ENCODE measurements around the gene ERC1.
A peak's percentile ranks its signal among the peaks of the same experiment; 100 is the strongest.

ERC1 gene

DNA sequence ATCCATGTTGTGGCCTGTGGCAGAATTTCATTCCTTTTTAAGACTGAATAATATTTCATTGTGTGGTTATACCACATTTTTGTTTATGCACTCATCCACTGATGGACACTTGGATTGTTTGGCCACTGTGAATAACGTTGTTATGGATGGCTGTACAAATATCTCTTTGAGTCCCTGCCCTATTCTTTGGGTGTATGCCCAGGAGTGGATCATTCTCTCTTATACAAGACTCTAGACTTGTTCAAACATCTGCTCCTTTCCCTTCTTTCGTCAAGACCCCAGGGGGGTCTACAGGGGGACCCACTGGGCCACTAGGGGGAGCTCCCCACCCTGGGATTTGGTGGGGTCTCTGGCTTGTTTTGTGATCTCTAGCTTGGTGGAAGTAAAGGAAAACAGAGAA is 526.0 kb downstream of the ERC1 start:
- no peak overlapping the region for H3K4me3 ChIP-seq (replicated peaks; ENCODE audit: low read depth, low read length)
- DNase-seq (ENCODE audit: extremely low read depth, low read depth): no peak
- TF ChIP-seq CTCF (IDR thresholded peaks at IDR 0.05; ENCODE audit: low read depth, low read length, missing control alignments): peak; percentile 54

- no peak for TF ChIP-seq CTCF (IDR thresholded peaks at IDR 0.05; ENCODE audit: low read depth, low read length, missing control alignments)
- no peak overlapping the region for H3K4me3 ChIP-seq (replicated peaks; ENCODE audit: low read depth, low read length)
- DNase-seq (ENCODE audit: extremely low read depth, low read depth): no peak
These were observed 526.9 kb downstream of the ERC1 start for GRCh38 chr12:1517734-1518525.

DNA sequence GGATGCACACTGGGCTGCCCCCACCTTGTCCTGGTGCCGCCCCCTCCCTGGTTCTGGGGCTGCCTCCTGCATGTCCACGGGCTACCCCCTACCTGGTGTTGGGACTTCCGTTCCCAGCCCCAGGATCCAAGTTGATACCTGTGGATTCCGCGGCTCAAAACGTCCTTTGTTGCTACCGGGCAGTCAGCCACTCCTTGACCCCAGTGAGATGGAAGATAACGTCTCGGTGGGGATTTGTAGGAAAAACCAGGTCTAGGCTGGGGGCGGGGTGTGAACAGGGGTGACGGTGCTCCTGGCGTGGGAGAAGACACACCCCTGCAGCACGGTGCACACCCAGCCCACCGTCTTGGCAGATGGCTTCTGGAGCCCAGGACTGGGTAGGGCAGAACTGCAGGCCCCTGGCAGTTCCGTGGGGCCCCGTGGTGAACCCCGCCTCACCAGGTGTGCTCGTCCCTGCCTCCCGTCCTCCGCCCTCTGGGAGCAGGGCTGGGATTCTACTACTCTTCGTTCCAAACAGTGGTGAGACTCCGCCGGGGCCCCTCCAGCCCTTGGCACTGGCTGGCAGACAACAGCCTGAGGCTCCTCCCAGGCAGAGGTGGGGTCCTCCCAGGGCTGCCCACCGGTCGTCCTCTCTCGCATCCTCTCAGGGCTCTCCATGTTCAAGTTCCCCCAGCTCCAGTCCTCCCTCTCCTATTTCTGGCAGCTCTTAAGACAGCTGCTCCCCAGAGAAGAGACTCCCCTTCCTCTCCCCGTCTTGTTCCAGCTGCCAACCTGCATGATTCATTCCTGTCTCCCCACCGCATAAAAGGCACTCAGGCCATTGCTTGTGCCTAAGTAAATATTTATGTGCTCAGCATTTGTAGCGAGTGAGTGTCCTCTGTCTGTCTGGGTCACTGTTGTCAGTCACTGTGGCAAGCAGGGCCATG is 527.8 kb downstream of the ERC1 start:
- TF ChIP-seq CTCF (IDR thresholded peaks at IDR 0.05; ENCODE audit: low read depth, low read length, missing control alignments): no peak
- DNase-seq (ENCODE audit: extremely low read depth, low read depth): peak; percentile 39
- no peak overlapping the region for H3K4me3 ChIP-seq (replicated peaks; ENCODE audit: low read depth, low read length)

DNA sequence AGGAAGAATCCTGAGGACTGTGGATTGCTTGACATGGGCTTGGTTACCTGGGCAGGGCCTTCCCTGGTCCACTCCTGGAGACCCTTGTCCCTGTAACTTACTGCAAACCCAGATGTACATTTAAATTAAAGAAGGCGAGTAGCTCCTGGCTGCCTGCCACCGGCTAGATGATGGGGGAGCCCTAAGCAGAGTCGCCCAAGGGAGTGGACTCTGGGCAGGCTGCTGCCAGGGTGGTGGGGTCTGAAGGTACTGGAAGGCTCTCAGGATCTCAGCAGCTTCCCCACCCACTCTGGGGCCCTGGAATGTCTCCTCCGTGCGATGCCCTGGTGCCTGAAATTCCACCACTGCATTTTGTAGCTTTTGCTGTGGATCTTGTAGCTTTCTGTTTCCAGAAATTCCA is 528.6 kb downstream of the ERC1 start:
- no peak overlapping the region for H3K4me3 ChIP-seq (replicated peaks; ENCODE audit: low read depth, low read length)
- no peak for DNase-seq (ENCODE audit: extremely low read depth, low read depth)
- no peak for TF ChIP-seq CTCF (IDR thresholded peaks at IDR 0.05; ENCODE audit: low read depth, low read length, missing control alignments)

- H3K4me3 ChIP-seq (replicated peaks; ENCODE audit: low read depth, low read length): no peak overlapping the region
- no peak for TF ChIP-seq CTCF (IDR thresholded peaks at IDR 0.05; ENCODE audit: low read depth, low read length, missing control alignments)
- DNase-seq (ENCODE audit: extremely low read depth, low read depth): no peak
These were observed 532.0 kb downstream of the ERC1 start for GRCh38 chr12:1523046-1523445.

DNA sequence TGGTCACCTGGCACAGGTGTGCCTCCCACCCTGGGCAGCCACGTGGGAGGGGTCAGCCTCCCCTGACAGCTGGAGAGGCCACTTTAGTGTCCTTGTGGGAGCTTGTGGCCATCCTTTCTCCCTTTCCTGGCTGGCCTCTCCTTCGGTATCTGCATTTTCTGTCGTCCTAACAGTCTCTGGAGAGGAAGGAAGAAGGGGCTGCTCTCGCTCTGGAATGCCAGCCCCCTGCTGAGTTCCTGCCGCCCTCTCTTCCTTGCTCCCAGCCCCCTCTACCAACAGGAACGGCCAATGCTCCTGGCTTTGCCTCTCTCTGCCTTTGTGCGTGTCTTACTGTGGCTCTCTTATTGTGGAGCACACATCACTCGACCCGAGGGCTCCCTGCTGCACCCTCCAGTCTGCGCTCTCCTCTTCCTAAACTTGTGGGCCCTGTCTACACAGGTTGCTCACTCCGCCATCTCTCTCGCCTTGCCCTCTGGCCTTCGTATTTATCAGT is 532.6 kb downstream of the ERC1 start:
- H3K4me3 ChIP-seq (replicated peaks; ENCODE audit: low read depth, low read length): no peak overlapping the region

More for the DNA sequence above, 532.6 kb downstream of the ERC1 start:
- TF ChIP-seq CTCF (IDR thresholded peaks at IDR 0.05; ENCODE audit: low read depth, low read length, missing control alignments): no peak
- no peak for DNase-seq (ENCODE audit: extremely low read depth, low read depth)

Data from HFF-Myc (cell line).